Keratinocyte (primary cell): ENCODE results near the gene GPC3.

Source experiments
- EZH2 ChIP-seq: IDR thresholded peaks from one replicate; pipeline ENCODE4 v1.6.1; 2012; ENCODE audit warnings: inconsistent platforms, mild to moderate bottlenecking, low read length, moderate library complexity
- TF ChIP-seq, protein P1 (sequence below), 3 experiments: IDR thresholded peaks in 1 of 3; conservative IDR thresholded peaks in 1 of 3; optimal IDR thresholded peaks in 1 of 3; 2 replicates in 2 of 3; 3 replicates in 1 of 3; pipeline versions ENCODE3 to v1.5.1; 2011; ENCODE audit warnings: low read length in 3 of 3, mild to moderate bottlenecking in 3 of 3, moderate library complexity in 2 of 3, control low read depth in 1 of 3, inconsistent platforms in 1 of 3; ENCODE audit not compliant: insufficient read depth in 2 of 3; ENCODE audit errors: extremely low read depth in 1 of 3

GRCh38 chrX:133947996-133948395 lies 37.4 kb downstream of the GPC3 start:
- TF ChIP-seq, protein P1, sequence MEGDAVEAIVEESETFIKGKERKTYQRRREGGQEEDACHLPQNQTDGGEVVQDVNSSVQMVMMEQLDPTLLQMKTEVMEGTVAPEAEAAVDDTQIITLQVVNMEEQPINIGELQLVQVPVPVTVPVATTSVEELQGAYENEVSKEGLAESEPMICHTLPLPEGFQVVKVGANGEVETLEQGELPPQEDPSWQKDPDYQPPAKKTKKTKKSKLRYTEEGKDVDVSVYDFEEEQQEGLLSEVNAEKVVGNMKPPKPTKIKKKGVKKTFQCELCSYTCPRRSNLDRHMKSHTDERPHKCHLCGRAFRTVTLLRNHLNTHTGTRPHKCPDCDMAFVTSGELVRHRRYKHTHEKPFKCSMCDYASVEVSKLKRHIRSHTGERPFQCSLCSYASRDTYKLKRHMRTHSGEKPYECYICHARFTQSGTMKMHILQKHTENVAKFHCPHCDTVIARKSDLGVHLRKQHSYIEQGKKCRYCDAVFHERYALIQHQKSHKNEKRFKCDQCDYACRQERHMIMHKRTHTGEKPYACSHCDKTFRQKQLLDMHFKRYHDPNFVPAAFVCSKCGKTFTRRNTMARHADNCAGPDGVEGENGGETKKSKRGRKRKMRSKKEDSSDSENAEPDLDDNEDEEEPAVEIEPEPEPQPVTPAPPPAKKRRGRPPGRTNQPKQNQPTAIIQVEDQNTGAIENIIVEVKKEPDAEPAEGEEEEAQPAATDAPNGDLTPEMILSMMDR (optimal IDR thresholded peaks at IDR 0.05 in 1 of 3, IDR thresholded peaks at IDR 0.05 in 1 of 3, conservative IDR thresholded peaks at IDR 0.05 in 1 of 3; ENCODE audit: extremely low read depth in 1 of 3, insufficient read depth in 2 of 3, low read length in 3 of 3) = no peak
- TF ChIP-seq EZH2 = no peak
